ENCODE measurements around the gene PLPP2.

The PLPP2 gene

DNA sequence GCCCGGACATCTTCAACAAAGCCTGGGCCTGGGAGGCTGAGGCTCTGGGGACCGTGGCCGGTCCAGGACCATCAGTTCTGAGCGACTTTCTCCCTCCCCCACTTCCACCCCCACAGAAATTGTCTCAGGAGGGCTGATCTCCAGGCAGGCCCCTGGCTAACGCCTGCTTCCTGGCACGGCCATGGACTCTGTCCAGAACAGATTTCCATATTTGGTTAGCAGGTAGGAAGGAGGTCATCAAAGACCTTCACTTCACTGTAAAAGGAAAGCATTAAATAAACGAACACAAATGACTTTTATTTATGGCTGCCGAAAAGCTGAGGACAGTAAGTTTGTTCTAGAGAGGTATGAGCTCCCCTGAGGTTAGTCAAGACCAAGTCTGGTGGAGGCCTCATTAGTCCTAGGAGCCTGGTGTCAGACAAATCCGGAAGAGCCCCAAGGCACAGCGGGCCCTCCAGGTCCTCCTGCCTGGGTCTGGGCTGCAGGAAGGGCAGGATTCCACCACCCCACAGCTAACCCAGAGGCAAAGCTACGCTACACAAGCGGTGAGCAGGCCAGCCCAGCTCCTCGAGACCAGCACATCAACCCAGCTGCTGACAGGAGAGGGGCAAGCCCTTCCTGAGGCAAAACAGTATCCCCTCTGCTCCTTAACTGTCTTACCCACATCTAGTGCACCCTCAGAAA, 4.6 kb upstream of the PLPP2 start:
- no peak for DNase-seq (ENCODE audit: extremely low read depth, low read depth)
- TF ChIP-seq, protein P1, sequence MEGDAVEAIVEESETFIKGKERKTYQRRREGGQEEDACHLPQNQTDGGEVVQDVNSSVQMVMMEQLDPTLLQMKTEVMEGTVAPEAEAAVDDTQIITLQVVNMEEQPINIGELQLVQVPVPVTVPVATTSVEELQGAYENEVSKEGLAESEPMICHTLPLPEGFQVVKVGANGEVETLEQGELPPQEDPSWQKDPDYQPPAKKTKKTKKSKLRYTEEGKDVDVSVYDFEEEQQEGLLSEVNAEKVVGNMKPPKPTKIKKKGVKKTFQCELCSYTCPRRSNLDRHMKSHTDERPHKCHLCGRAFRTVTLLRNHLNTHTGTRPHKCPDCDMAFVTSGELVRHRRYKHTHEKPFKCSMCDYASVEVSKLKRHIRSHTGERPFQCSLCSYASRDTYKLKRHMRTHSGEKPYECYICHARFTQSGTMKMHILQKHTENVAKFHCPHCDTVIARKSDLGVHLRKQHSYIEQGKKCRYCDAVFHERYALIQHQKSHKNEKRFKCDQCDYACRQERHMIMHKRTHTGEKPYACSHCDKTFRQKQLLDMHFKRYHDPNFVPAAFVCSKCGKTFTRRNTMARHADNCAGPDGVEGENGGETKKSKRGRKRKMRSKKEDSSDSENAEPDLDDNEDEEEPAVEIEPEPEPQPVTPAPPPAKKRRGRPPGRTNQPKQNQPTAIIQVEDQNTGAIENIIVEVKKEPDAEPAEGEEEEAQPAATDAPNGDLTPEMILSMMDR (IDR thresholded peaks at IDR 0.05; ENCODE audit: low read depth, low read length): no peak

DNA sequence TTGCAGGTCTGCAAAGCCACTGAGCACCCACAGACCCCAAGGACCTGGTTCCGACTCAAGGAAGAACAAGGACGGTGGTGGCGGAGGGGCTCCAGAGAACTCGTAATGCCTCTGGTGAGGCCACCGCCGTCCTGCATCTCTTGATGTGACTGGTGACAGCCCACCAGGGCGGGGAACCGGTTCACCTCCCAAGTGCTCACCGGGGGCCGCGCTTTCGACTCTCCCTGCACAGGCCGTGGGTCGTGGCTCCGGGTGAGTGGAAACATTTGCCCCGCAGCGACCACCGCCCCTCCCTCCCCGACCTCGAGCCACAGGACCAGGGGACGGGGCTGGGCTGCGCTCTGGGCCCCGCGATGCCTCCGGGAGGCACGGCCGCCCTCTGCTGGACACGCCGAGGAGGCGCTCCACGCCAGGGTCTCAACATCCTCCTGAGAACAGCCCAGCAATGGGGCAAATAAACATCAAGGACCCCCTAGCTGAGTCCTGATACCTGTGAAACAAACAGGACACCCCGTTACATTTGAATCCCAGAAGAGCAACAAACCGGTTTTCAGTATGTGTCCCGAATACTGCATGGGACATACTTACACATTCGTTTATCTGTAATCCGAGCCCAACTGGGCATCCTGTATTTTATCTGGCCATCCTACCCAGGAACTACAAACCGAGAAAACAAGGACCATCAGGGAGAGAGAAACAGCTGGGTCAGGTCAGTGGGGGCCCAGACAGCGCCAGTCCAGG, 3.9 kb upstream of the PLPP2 start:
- DNase-seq (ENCODE audit: extremely low read depth, low read depth): no peak
- TF ChIP-seq, protein P1 (IDR thresholded peaks at IDR 0.05; ENCODE audit: low read depth, low read length): peak; percentile 77

DNA sequence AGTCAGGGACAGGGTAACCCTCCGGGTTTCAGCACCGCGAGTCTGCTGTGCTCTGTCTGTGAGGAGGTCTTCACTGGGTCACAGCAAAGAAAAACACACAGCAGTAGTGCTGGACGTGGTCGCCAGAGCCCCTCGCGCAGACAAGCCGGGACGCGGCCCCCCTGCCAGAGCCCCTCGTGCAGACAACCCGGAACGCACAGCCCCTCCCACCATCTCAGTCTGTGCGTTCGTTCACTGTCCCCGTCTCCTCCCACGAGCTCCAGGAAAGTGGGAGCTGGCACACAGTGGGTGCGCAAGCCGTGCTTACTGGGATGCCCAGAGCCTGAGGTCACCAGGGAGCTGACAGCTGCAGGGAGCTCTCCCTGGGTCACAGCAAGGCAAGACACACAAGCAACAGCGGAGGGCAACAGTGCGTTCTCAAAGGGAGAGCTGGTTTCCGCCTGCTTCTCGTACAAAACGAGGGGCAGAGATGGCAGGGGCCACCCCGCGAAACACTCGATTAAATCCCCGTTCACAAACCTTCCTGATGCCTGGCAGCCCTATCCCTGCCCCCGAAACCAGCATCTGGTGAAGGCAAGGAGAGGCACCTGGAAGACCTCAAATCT, 3.2 kb upstream of the PLPP2 start:
- no peak for DNase-seq (ENCODE audit: extremely low read depth, low read depth)
- TF ChIP-seq, protein P1 (IDR thresholded peaks at IDR 0.05; ENCODE audit: low read depth, low read length): no peak

DNA sequence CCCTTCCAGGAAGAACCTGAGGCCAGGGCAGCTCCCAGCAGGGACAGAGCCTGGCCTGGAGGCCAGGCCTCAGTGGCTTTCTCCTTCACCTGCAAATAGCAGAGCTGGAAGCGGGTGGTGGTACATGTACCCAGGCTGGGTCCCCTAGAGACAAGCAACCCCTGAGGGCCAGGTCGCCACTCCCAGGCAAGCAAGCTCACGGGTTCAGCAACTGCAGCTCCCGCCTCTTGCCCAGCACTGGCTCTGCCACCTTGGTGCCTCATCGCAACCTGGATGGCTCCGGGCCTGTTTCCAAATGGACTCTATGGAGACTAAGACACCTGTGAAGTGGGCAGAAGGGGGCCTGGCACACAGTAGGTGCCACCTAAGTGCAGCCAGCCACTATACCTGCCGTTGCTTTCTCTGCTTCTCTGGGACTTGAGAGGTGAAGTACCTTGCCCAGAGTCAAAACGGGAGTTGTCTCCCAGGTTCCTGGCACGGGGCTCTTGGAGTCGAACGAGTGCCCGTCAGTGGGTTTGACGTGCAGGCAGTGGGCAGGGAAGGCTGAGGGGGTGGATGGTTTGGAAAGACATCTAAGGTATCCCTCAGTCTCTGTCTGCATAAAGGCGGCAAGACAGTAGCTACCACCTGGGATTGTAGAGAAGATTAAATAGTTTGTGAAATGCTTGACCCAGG, 2.4 kb upstream of the PLPP2 start:
- no peak for DNase-seq (ENCODE audit: extremely low read depth, low read depth)

DNA sequence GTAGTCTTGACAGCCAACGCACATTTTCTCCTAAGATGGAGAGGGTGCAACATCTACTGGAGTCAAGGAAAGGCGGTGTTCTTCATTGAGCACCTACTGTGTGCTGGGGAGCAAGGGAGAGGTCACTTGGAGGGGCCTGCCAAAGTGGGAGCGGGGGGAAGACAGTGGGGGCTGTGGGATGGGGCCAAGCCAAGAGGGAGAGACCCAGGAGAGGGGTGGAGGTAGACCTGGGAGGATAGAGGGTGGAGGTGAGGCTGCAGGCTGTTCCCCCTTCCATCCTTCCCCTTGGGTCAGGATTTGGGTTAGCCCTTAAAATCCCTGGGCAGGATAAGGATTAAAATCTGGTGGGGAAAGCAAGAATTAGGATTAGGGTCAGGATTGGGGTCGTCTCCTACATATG, 1.7 kb upstream of the PLPP2 start:
- DNase-seq (ENCODE audit: extremely low read depth, low read depth): no peak
- TF ChIP-seq, protein P1 (IDR thresholded peaks at IDR 0.05; ENCODE audit: low read depth, low read length): no peak

More for the DNA sequence above, 2.4 kb upstream of the PLPP2 start:
- TF ChIP-seq, protein P1 (IDR thresholded peaks at IDR 0.05; ENCODE audit: low read depth, low read length): no peak

DNA sequence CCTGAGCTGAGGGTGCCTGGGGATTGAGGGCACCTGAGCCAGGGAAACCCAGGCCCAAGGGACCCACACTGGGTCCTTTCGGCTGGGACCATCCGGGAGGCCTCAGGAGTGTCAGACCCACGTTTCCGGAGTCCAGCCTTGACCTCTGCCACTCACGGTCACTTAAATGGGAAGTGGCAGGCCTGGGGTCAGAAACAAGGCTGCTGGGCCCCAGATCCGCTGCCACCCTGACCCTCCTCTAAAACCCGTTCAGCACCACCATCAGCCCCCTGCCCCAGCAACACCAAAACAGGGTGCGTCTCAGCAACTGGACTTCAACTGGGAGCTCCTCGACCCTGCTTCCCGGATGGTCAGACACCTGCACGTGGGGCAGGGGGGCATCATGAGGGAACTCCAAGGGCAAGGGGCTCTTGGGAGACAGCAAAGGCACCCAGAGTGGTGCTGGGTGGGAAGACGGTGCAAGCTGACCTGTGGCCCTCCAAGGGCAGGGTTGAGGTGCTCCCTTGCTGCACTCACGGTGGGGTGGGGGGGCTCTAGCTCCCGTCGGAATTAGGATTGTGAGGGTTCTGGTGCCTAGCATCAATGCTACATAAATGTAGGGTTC, 1.2 kb upstream of the PLPP2 start:
- TF ChIP-seq, protein P1 (IDR thresholded peaks at IDR 0.05; ENCODE audit: low read depth, low read length): no peak
- no peak for DNase-seq (ENCODE audit: extremely low read depth, low read depth)
